T-helper 22 cell (primary cell): Measurements from ENCODE around the gene PAXIP1.
"Not testable (repeated sequence)": the region's sequence is repeated elsewhere in the genome, so short reads cannot be mapped to it uniquely, and the experiment has no call there.

Source experiments
- DNase-seq: peaks from one replicate; pipeline ENCODE4 v3.0.0-alpha.2; 2020; ENCODE audit warnings: low read depth

Gene PAXIP1

DNA sequence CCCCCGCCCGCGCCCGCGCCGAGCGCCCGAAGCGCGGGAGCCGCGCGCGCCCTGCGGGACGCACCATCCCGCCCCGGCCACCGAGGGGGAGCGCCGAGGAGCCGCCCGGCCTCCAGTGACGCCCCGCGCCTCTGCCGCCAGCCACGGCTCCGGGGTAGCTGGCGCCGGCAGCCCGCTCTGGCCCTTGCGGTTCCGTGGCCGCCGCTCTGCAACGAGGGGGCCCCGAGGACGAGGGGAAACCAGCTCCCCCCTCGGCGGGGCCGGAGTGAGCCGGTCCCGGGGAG, at the start of gene PAXIP1:
TSS of gene PAXIP1 (minus strand) at position 33 of the 284 bp plus-strand sequence. CDS start 195 bp downstream, outside the sequence.
- no peak for DNase-seq

DNA sequence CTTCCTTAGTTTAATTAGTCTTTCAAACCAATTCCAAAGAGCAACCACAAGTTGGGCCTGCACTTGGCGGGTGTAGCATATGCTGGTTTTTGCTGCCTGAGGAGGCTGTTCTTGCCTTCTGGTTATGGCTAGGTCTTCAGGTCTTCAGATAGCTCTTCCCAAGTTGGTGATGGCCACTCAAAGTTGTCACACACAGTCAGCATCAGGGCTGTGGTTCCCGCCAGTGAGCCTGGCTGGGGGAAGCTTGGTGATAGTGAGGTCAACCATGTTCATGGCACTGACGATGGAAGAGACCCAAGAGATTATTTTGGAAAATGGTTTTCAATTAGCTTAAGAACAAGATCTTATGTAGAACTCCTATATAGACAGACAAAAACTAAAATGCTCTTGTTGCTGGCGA, 48.4 kb upstream of the PAXIP1 start:
- DNase-seq, result no peak

GRCh38 chr7:155048006-155048405, 45.1 kb upstream of the PAXIP1 start:
- DNase-seq, result no peak

DNA sequence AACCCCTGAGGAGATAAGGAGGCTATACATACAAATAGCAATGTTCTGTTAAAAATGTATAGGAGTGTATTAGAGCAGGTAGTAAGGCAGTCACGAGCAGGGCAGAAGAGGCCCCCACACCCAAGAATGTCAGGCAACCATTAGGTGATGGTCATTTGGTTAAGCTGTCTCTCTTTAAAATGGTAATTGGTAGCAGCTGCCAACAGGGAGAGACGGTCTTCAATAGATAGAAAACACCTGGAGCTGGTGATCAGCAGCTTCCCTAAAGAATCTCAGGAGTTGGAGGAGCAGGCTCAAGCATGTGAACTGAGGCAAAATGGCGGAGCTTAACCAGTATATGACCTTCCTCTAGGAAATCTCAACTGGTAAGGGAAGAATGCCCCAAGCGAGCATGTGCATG, 40.8 kb upstream of the PAXIP1 start:
- no peak for DNase-seq

DNA sequence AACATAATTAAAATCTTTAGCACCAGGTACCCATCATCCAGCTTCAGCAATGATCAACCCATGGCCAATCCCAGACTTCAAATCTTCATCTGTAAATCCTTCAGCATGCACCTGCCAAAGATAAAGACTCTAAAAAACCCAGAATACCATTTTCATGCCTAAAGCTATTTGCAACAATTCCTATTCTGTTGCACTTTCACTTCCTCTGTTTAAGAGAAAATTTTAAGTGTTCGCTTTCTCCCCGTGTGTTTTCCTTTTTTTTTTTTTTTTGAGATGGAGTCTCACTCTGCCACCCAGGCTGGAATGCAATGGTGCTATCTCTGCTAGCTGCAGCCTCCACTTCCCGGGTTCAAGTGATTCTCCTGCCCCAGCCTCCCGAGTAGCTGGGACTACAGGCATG, 35.4 kb upstream of the PAXIP1 start:
- no peak for DNase-seq

DNA sequence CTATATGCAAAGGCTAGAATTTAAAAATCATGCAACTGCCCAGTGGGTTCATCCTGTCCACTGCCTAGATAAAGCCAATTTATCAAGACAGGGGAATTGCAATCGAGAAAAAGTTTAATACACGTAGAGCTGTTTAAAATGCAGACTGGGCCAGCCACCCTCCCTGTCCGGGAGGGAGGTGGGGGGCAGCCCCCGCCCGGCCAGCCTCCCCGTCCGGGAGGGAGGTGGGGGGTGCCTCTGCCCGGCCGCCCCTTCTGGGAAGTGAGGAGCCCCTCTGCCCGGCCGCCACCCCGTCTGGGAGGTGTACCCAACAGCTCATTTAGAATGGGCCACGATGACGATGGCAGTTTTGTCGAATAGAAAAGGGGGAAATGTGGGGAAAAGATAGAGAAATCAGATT, 31.6 kb upstream of the PAXIP1 start:
- not testable (repeated sequence) for DNase-seq

DNA sequence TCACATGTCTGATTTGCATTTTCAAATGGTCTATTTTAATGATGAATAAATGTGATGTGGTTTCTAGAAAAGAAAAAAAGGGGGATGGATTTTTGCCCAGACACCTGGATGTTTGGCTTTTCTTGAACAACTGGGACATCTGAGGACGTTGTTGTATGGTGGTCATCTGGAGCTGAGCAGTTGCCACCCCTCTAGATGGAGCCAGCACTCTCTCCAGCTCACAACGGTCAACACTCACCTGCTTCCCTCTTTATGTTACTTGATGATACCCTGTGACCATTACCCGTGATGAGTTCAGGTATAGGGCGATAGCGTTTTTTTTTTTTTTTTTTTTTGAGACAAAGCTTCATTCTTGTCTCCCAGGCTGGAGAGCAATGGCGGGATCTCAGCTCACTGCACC, 30.1 kb upstream of the PAXIP1 start:
- DNase-seq, result no peak

- DNase-seq, result no peak
These were observed 25.0 kb upstream of the PAXIP1 start for GRCh38 chr7:155027879-155028278.

- DNase-seq, result no peak
These were observed 18.8 kb upstream of the PAXIP1 start for GRCh38 chr7:155021699-155022145.

- DNase-seq, result no peak
These were observed 18.1 kb upstream of the PAXIP1 start for GRCh38 chr7:155020996-155021395.

DNA sequence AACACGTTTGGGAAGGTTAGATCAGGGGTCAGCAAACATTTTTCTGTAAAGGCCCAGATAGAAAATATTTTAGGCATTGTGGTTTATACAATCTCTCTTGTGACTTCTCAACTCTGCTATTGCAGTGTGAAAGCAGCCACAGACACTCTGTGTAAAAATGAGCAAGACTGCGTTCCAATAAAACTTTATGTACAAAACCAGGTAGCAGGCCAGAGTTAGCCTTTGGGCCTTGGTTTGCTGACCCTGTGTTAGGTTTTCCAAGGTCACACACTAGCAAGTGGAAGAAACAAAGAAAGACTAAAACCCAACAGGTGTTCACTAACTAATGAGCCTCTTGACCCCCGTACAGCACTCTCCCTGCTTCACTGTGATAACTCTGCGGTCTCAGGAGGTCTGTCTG, 14.9 kb upstream of the PAXIP1 start:
- no peak for DNase-seq

- no peak for DNase-seq
These were observed 8.2 kb upstream of the PAXIP1 start for GRCh38 chr7:155011086-155011485.

DNA sequence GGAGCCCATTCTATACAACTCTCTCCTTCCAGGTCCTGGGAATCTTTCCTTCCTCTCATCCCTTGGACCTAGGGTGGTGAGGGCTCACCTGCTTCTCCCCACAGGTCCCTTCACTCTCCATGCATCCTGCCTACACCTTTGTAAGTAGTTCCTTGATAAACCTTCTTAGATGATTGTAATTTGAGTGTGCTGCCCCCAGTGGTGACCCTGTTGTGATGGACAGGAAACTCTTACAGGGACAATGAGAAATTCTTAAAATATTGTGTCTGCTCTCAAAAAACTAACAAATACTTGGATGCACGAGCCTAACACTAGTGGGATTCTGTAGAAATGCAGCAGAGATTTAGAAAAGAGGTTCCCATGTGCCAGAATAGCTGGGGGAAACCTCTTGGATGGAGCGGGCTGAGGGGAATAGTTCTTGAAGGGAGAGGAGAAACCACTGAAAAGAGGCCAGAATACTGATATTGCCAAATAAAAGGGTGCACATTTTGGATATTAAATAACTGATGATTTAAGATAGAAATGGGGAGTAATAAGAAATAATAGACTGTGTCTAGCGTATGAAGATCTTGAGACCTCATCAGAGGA, 6.7 kb upstream of the PAXIP1 start:
- no peak for DNase-seq

DNA sequence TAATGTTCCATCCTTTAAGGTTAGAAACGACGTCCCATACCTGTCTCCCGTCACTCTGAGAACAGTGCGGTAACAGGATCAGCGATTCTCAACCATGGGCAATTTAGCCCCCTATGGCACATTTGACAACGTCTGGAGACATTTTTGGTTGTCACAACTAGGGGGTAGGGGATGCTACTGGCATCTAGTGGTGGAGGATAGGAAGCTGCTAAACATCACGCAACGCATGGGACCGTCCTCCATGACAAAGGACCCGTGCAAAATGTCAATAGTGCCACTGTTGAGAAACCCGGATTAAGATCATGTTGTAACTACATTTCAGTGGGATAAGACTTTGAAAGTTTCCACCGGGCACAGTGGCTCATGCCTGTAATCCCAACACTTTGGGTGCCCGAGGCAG, 5.0 kb upstream of the PAXIP1 start:
- DNase-seq, result no peak

- peak; percentile 73 for DNase-seq
These were observed 671 bp upstream of the PAXIP1 start for GRCh38 chr7:155003376-155004214.

GRCh38 chr7:155002411-155003091, 373 bp downstream of the PAXIP1 start:
- DNase-seq, result peak; percentile 63

DNA sequence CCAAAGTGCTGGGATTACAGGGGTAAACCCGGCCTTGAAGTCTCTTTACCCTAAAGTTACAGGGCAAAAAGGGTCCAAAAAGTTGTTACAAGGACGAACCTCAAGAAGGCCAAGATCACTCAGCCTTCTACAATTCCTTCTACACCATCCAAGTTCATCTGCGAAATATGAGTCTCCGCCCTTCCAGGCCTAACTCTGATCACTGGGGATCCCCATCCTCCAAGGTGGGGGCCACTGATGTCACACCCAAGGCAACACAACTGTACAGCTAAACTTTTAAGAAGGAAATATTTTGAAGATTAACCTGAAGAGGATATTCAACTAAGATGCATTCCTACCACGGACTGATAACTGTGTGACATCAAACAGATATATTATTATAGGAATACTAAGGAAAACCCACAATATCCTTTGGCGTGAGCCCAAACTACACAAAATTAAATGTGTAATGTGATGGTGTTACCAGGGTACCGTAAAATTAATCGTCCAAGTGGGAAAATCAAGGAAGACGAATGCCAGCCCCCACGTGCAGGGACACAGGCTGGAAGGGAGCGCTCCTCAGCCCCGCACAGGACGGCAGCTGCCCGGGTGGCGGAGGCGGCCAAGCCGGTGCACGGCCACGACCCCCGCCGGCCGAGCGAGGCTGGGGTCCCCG, 1.0 kb downstream of the PAXIP1 start:
- no peak for DNase-seq

- DNase-seq, result no peak
These were observed 2.1 kb downstream of the PAXIP1 start for GRCh38 chr7:155000795-155001194.

DNA sequence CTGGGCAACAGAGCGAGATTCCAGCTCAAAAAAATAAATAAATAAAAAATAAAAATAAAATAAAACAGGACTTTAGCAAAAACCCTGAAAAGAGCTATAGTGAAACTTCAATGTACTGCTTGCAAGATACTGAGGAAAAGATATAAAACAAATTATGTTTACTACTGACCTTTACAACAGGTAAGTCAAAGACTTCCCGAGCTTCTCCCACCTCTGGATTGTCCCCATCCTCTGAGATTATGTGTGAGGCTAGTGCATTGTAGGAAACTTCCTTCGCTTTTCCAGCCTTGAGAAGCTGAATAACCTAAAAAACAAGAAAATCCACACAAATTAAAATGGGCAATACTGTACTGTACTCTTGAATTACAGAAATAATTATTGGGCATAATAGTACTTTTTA, 4.4 kb downstream of the PAXIP1 start:
- no peak for DNase-seq

- no peak for DNase-seq
These were observed 5.0 kb downstream of the PAXIP1 start for GRCh38 chr7:154997840-154998370.

GRCh38 chr7:154996756-154997155, 6.2 kb downstream of the PAXIP1 start:
- DNase-seq, result no peak

- no peak for DNase-seq
These were observed 6.8 kb downstream of the PAXIP1 start for GRCh38 chr7:154996101-154996500.

GRCh38 chr7:154994996-154995395, 7.9 kb downstream of the PAXIP1 start:
- no peak for DNase-seq
